ENCODE data around the gene TSPAN14. TPM values are rescaled to one million over a fixed set of nuclear protein-coding genes. Genes with fewer than 3 reads are reported as not detected.

The TSPAN14 gene
- total and polyA plus RNA-seq, 2 experiments from 2014 or later, result 65.9 to 104 TPM

DNA sequence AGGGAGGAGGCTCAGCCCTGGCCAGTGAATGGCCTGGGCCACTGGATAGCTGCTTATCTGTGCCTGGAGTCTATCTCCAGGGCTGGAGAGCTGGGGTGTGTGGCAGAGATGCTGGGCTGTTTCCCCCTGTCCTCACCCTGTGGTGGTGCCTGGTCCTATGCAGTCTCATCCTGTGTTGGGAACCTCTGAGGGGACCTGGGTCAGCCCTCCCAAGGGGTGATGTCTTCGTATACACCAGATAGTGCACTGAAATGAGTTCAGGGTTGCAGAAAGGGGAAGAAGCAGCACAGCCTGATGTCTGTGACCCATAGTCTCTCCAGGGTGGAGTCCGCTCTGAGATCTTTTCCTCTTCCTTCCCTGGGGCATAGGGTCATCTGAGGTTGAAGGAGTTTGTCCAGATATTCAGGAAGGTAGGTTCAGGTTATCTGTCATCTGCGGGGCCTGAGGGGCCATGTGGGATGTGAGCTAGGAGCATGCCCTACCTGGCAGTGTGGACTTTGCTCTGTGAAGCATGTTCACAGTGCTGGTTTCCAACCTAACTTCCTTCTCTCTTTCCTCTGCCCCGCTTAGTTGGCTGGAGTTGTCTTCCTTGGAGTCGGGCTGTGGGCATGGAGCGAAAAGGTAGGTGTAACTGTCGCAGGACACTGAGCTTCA lies 50.2 kb downstream of the TSPAN14 start:
- no peak overlapping the region for H2AFZ ChIP-seq
- peaks cover 13% of the 10 kb centered on the region for H4K20me1 ChIP-seq (ENCODE audit: insufficient read depth, poor library complexity, severe bottlenecking)
- H3K36me3 ChIP-seq (replicated peaks; ENCODE audit: insufficient read depth, low read depth), result no peaks in the 10 kb centered on the region
- no peaks in the 10 kb centered on the region for H3K9me3 ChIP-seq (ENCODE audit: low read depth)
- H3K4me1 ChIP-seq (ENCODE audit: insufficient read depth), result peaks cover 77% of the 10 kb centered on the region
- no peaks in the 10 kb centered on the region for H3K9me2 ChIP-seq (replicated peaks; ENCODE audit: insufficient read depth)
- peak; percentile 72 for DNase-seq (ENCODE audit: low spot score)
- TF ChIP-seq EZH2phosphoT487 (IDR thresholded peaks at IDR 0.05; ENCODE audit: low read depth, severe bottlenecking, unreplicated experiment) (no peak), EZH2 (IDR thresholded peaks at IDR 0.05; ENCODE audit: borderline replicate concordance) (no peak)
- TF ChIP-seq, protein P1, sequence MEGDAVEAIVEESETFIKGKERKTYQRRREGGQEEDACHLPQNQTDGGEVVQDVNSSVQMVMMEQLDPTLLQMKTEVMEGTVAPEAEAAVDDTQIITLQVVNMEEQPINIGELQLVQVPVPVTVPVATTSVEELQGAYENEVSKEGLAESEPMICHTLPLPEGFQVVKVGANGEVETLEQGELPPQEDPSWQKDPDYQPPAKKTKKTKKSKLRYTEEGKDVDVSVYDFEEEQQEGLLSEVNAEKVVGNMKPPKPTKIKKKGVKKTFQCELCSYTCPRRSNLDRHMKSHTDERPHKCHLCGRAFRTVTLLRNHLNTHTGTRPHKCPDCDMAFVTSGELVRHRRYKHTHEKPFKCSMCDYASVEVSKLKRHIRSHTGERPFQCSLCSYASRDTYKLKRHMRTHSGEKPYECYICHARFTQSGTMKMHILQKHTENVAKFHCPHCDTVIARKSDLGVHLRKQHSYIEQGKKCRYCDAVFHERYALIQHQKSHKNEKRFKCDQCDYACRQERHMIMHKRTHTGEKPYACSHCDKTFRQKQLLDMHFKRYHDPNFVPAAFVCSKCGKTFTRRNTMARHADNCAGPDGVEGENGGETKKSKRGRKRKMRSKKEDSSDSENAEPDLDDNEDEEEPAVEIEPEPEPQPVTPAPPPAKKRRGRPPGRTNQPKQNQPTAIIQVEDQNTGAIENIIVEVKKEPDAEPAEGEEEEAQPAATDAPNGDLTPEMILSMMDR (IDR thresholded peaks at IDR 0.05; ENCODE audit: poor library complexity), result no peak
- 72% methylated on average over 7 of the region's 7 CpGs for WGBS (ENCODE audit: low lambda C conversion rate, missing lambda C conversion rate)
- H3K4me2 ChIP-seq, result peak overlapping the region; percentile 41
- H3K27me3 ChIP-seq, result no peaks in the 10 kb centered on the region
- peak overlapping the region; percentile 96 for H3K27ac ChIP-seq
- peaks cover 78% of the 10 kb centered on the region for H3K79me2 ChIP-seq
- H3K4me3 ChIP-seq, result no peak overlapping the region

- DNase-seq (ENCODE audit: low spot score), result no peak
- WGBS (ENCODE audit: low lambda C conversion rate, missing lambda C conversion rate), result 89% methylated on average over 3 of the region's 5 CpGs
- Histone ChIP-seq H4K20me1 (ENCODE audit: insufficient read depth, poor library complexity, severe bottlenecking) (peaks cover 13% of the 10 kb centered on the region), H2AFZ (no peak overlapping the region), H3K9me3 (ENCODE audit: low read depth) (no peaks in the 10 kb centered on the region), H3K4me2 (peak overlapping the region; percentile 41), H3K4me1 (ENCODE audit: insufficient read depth) (peaks cover 71% of the 10 kb centered on the region), H3K27me3 (no peaks in the 10 kb centered on the region), H3K4me3 (no peak overlapping the region), H3K79me2 (peaks cover 77% of the 10 kb centered on the region), H3K36me3 (replicated peaks; ENCODE audit: insufficient read depth, low read depth) (no peaks in the 10 kb centered on the region), H3K9me2 (replicated peaks; ENCODE audit: insufficient read depth) (no peaks in the 10 kb centered on the region), H3K27ac (peak overlapping the region; percentile 96)
- TF ChIP-seq EZH2phosphoT487 (IDR thresholded peaks at IDR 0.05; ENCODE audit: low read depth, severe bottlenecking, unreplicated experiment), result no peak
These were observed 50.9 kb downstream of the TSPAN14 start for GRCh38 chr10:80504897-80505465.

DNA sequence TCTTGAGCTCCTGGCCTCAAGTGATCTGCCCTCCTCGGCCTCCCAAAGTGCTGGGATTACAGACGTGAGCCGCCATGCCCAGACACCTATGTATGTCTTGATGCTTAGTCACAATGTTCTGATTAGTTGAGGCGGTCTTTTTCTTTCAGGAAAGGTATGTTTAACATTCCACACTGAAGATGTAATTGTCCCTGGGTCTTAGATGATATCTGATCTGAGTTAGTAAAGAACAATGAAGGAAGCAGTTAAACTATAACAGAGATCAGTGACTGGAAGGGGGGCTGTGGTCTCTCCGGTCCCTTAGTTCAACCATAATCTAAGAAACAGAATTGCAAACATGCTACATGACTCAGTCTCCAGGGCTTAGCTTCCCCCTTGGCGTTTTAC lies 52.1 kb downstream of the TSPAN14 start:
- H4K20me1 ChIP-seq (ENCODE audit: insufficient read depth, poor library complexity, severe bottlenecking), result peaks cover 13% of the 10 kb centered on the region
- peak; percentile 73 for DNase-seq (ENCODE audit: low spot score)
- H2AFZ ChIP-seq, result no peak overlapping the region
- H3K27me3 ChIP-seq, result no peaks in the 10 kb centered on the region
- peaks cover 60% of the 10 kb centered on the region for H3K4me1 ChIP-seq (ENCODE audit: insufficient read depth)
- peak overlapping the region; percentile 96 for H3K27ac ChIP-seq
- peaks cover 72% of the 10 kb centered on the region for H3K79me2 ChIP-seq
- H3K9me3 ChIP-seq (ENCODE audit: low read depth), result no peaks in the 10 kb centered on the region
- H3K9me2 ChIP-seq (replicated peaks; ENCODE audit: insufficient read depth), result no peaks in the 10 kb centered on the region
- WGBS (ENCODE audit: low lambda C conversion rate, missing lambda C conversion rate), result 25% methylated on average over 6 of the region's 6 CpGs
- peak overlapping the region; percentile 29 for H3K4me2 ChIP-seq
- H3K4me3 ChIP-seq, result no peak overlapping the region
- no peak for TF ChIP-seq EZH2phosphoT487 (IDR thresholded peaks at IDR 0.05; ENCODE audit: low read depth, severe bottlenecking, unreplicated experiment)
- no peak for TF ChIP-seq EZH2 (IDR thresholded peaks at IDR 0.05; ENCODE audit: borderline replicate concordance)
- no peaks in the 10 kb centered on the region for H3K36me3 ChIP-seq (replicated peaks; ENCODE audit: insufficient read depth, low read depth)

GRCh38 chr10:80506836-80507487 lies 52.9 kb downstream of the TSPAN14 start:
- H3K4me3 ChIP-seq, result no peak overlapping the region
- H2AFZ ChIP-seq, result no peak overlapping the region
- peaks cover 13% of the 10 kb centered on the region for H4K20me1 ChIP-seq (ENCODE audit: insufficient read depth, poor library complexity, severe bottlenecking)
- peaks cover 65% of the 10 kb centered on the region for H3K79me2 ChIP-seq
- H3K4me1 ChIP-seq (ENCODE audit: insufficient read depth), result peaks cover 52% of the 10 kb centered on the region
- 80% methylated on average over 13 of the region's 13 CpGs for WGBS (ENCODE audit: low lambda C conversion rate, missing lambda C conversion rate)
- no peaks in the 10 kb centered on the region for H3K36me3 ChIP-seq (replicated peaks; ENCODE audit: insufficient read depth, low read depth)
- no peaks in the 10 kb centered on the region for H3K9me3 ChIP-seq (ENCODE audit: low read depth)
- no peaks in the 10 kb centered on the region for H3K9me2 ChIP-seq (replicated peaks; ENCODE audit: insufficient read depth)
- H3K4me2 ChIP-seq, result peak overlapping the region; percentile 4
- no peak for DNase-seq (ENCODE audit: low spot score)
- H3K27ac ChIP-seq, result peak overlapping the region; percentile 96
- H3K27me3 ChIP-seq, result no peaks in the 10 kb centered on the region
- TF ChIP-seq EZH2phosphoT487 (IDR thresholded peaks at IDR 0.05; ENCODE audit: low read depth, severe bottlenecking, unreplicated experiment) (no peak), EZH2 (IDR thresholded peaks at IDR 0.05; ENCODE audit: borderline replicate concordance) (no peak)
- TF ChIP-seq, protein P1 (IDR thresholded peaks at IDR 0.05; ENCODE audit: poor library complexity), result no peak

Data from hepatocyte (in vitro differentiated cells).